DMS114 treated with DMSO at 0.1 percent for 48 hours (cell line): ENCODE data around the gene TPBGL.

Experiments used
- DNase-seq: peaks from one replicate; lab custom pipeline; 2025; ENCODE audit not compliant: unreplicated experiment; lab: John Stamatoyannopoulos, UW

Gene TPBGL

GRCh38 chr11:75245356-75246005 lies 4.9 kb downstream of the TPBGL start:
- no peak for DNase-seq

GRCh38 chr11:75246006-75246670 lies 5.6 kb downstream of the TPBGL start:
- DNase-seq = no peak

- no peak for DNase-seq
Observed at GRCh38 chr11:75246671-75247350, 6.2 kb downstream of the TPBGL start.

GRCh38 chr11:75248924-75249256 lies 8.3 kb downstream of the TPBGL start:
- no peak for DNase-seq

- DNase-seq = no peak
Observed at GRCh38 chr11:75249704-75250103, 9.1 kb downstream of the TPBGL start.

- DNase-seq = no peak
Observed at GRCh38 chr11:75254326-75254725, 13.8 kb downstream of the TPBGL start.

- DNase-seq = no peak
Observed at GRCh38 chr11:75260396-75261170, 20.0 kb downstream of the TPBGL start.

GRCh38 chr11:75261902-75262361 lies 21.4 kb downstream of the TPBGL start:
- no peak for DNase-seq

GRCh38 chr11:75262436-75262835 lies 21.9 kb downstream of the TPBGL start:
- DNase-seq = no peak

GRCh38 chr11:75262961-75263852 lies 22.6 kb downstream of the TPBGL start:
- DNase-seq = no peak

GRCh38 chr11:75263944-75264349 lies 23.4 kb downstream of the TPBGL start:
- DNase-seq = no peak

- no peak for DNase-seq
Observed at GRCh38 chr11:75264356-75264755, 23.8 kb downstream of the TPBGL start.

- no peak for DNase-seq
Observed at GRCh38 chr11:75264971-75265370, 24.4 kb downstream of the TPBGL start.

- no peak for DNase-seq
Observed at GRCh38 chr11:75265851-75266531, 25.4 kb downstream of the TPBGL start.

- no peak for DNase-seq
Observed at GRCh38 chr11:75267171-75267970, 26.8 kb downstream of the TPBGL start.

- DNase-seq = no peak
Observed at GRCh38 chr11:75268626-75269366, 28.2 kb downstream of the TPBGL start.

- DNase-seq = no peak
Observed at GRCh38 chr11:75269367-75269660, 28.7 kb downstream of the TPBGL start.

- DNase-seq = no peak
Observed at GRCh38 chr11:75269896-75270295, 29.3 kb downstream of the TPBGL start.
